Globus pallidus (tissue), 1 donor: ENCODE data around the gene BICRA.

Experiments used
- DNase-seq: peaks from one replicate; pipeline ENCODE4 v3.0.0-alpha.2; 2015; ENCODE audit warnings: low spot score

The BICRA gene

DNA sequence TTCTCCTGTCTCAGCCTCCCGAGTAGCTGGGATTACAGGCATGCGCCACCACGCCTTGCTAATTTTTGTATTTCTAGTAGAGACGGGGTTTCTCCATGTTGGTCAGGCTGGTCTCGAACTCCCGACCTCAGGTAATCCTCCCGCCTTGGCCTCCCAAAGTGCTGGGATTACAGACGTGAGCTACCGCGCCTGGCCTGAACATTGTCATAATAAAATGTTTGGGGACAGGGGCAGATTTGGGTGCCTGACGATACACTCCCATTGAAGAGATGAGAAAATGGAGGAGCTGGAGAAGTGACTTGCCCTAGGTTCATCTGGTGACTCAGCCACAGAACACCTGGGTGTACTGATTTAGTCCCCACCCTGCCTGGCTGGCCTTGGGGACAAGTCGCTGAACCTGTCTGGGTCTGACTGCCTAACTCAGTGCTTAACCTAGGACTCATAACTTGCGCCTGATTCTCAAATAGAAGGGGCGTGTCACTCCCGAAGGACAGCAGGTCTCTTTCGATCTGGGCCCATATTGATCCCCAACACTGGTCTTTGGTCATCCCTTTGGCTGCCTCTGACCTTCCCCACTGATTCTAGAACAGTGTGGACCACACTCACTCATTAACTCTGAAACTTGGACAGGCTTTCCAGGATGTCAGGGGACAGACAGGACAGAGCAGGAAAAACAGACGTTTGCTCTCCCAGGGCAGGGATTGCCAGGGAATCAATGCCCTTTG, 7.6 kb upstream of the BICRA start:
- no peak for DNase-seq

DNA sequence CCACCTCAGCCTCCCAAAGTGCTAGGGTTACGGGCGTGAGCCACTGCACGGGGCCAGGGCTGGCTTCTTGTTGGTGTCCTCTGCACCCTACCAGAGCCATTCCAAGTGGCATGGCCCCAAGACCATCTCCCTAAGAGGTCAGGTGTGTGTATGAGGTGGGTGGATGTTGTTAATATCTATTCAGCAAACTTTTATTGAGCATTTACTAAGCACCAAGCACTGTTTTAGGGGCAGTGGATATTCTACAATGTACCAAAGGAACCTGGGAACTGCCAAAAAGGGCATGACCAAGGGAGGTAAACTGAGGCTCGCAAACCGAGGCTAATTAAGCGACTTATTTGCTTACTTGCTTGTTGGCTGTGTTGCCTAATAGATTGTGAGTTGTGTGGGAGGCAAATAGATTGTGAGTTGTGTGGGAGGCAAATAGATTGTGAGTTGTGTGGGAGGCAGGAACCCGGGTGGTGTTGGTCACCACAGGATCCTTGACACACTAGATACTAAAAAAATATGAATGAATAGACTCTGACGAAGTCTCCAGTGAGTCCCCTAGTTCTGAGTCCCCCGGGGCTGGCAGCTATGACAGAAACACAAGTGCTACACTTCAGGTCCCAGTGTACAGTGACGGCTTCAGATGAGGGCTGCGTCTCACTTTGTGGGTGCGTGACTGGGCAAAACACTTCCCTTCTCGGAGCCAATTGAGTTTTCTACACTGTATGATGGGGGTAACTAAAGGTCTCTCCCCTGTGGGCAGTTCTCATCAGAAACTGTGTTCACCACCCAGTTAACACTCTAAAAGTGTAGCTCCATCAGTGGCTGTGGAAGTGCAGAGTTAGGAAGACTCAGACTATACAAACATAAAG, 5.0 kb upstream of the BICRA start:
- no peak for DNase-seq

DNA sequence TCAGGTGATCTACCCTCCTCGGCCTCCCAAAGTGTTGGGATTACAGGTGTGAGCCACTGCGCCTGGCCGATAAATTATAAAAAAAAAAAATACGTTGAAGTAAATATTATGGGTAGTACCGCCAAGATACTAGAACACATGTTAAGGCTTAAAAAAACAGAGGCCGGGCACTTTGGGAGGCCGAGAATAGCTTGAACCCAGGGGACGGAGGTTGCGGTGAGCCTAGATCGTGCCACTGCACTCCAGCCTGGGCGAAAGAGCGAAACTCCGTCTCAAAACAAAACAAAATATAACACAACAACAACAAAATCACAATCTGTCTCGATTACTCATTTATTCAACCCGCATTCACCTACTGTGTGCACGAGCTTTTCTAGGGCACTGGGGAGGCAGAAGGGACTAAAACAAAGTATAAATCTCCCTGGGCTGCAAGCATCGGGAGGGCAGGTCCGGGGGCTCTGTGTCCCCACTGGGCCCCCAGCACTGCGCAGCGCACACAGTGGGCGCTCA, 1.3 kb upstream of the BICRA start:
- no peak for DNase-seq

DNA sequence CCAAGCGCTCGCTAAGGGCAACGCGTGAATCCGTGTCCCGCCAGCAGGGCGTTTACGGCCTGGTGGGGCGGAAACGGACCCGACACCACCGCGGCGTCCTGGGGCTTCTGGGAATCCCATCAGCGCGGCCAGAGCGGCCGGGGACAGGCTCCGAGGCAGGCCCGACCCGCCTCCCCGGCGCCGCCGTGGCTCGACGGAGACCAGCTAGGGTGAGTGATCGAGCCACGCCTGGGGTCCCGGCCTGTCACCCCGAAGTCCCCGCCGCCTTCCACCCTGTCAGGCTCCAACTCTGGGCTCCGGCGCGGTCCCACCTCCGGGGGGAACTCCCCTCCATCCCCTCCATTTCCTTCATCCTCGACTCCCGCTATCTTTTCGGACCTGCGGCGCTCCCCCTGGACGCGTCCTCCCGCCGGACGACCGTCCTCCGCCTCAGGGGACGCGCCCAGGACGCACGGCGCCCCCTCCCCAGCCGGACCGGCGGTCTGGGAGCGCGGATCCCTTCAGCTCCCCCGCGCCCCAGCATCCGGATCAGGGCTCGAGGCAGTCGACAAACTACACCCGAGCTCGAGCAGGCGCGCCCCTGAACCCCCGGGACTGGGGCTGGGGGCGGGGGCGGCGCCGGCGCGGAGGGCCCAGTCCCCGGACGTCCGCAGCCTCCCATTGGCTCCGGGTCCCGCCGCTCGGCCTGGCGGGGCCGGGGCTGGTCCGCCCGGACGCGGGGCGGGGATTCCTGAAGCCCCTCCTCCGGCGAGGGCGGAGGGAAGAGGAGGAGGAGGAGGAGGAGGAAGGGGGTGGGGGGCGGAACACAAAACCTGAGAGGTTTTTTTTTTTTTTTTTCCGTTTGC, 638 bp upstream of the BICRA start:
- peak; percentile 96 for DNase-seq

DNA sequence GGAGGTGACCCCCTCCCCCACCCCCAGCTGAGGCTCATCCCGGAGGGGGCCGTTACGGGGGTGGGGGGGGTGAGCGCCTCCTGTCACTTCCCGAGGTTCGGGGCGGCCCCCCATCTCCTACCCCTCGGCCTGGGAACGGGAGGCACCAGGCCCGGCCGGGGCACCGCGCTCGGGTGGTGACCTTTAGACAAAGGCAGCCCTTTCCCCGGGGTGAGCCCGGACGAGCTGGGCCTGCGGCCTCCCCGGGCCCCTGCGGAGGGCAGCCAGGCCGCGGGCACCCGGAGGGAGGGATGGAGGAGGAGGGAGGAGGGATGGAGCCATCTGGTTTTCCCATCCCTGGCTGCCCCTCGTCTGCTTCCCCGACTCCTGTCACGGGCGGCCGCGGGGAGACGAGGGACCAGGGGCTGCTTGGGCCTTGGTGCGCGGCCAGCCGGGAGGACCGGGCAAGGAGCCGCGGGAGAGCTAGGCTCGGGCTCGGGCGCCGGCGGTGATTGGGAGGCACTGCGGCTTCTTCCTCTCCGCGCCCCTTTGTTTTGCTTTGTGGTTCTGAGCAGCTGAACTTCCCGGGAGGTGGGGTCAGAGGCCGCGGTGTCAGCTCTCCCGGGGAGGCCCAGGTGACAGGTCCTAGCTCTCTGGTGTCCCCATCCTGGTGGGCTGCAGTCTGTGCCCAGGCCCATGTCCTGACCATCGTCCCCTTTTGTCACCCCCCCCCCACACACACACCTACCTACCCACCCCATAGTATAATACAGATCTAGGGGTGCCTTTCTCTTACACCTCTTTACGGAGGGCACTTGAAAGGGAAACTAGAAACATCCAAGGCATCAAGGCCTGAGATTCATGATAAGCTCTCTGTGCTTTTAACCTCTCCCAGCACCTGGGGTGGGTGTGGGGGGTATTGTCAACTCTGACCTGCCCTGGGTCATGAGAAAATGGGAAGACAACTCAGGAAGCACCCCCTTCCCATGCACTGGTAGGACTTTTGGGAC, 1.3 kb downstream of the BICRA start:
- DNase-seq, result no peak

DNA sequence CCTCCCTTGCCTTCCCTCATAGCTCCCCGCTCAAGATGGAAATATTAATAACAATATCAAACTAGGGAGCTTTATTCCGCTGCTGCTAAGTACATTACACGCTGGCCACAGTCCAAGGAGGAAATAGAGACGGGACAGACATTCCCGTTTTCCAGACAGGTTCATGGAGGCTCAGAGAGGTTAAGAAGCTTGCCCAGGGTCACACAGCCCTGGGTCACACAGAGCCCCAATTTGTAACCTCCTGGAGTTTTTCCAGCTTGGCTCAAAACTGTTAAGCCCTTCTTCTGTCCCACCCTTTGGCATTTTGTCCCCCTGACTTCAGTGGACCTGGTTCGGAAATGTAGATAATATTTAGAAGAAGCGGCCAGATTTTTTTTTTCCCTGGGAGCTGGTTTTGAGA, 2.0 kb downstream of the BICRA start:
- no peak for DNase-seq

DNA sequence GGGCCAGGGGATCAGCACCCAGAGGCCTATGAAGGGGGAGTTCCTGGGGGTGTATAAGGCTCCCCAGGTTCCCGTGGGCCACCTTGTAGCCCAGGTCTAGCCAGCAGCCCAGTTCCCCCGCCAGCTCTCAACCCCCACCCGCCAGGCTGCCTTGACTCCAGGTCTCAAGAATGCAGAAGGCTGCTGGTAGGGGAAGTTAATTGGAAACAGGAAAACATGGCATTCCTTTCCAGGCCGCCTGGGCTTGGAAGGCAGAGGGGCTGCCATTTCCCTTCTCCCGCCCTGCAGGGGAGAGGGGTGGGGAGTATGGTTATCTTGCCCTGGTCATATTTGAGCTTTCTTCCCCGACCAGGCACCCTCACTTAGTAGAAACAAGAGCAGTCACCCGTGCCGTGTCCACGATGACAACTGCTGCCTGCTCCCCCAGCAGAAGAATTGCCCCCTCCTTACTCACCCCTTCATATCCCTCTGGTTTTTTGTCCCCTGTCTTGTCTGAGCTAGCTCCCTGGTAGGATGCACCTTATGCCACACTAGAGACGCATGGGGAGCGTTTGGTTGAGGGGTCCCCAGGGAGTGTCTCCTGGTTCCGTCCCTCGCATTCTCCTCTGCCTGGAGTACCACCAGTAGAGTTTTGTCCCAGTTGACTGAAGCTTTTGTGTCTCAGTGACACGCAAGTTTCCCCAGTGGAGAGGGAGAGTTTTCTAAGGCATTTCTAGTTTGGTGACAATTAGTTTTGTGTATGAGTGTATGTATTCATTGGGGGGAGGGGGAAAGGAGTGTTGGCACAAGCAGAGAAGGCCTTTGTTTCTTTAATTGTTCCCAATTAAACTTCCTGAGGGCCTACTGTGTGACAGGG, 4.5 kb downstream of the BICRA start:
- DNase-seq, result peak; percentile 67

DNA sequence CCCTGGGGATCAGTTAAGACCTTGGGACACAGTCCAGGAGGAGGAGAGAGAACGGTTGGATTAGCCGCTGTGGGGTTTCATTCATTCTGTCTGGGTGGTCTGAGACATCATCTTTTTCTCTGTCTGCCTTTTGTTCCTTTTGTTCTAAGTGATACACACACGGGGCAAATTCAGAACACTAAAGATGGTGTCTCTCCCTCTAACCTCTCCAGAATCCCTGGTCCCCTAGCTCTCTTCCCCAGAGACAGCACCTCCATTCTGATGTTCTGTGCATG, 5.0 kb downstream of the BICRA start:
- no peak for DNase-seq

DNA sequence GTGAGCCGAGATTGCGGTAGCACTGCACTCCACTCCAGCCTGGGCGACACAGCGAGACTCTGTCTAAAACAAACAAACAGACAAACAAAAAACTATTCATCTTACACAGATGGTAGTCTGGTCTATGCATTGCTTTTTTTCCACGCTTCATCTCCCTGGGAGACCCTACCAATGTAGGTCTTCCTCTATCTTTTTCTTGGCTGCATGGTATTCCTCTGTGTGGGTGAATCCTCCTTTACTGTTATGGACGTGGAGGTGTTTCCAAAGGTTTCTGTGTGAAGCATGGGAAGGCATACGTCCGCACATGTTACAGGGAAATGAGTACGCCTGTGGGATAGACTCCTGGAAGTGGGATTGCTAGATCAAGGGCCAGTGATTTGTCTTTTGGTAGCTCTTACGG, 5.6 kb downstream of the BICRA start:
- no peak for DNase-seq

DNA sequence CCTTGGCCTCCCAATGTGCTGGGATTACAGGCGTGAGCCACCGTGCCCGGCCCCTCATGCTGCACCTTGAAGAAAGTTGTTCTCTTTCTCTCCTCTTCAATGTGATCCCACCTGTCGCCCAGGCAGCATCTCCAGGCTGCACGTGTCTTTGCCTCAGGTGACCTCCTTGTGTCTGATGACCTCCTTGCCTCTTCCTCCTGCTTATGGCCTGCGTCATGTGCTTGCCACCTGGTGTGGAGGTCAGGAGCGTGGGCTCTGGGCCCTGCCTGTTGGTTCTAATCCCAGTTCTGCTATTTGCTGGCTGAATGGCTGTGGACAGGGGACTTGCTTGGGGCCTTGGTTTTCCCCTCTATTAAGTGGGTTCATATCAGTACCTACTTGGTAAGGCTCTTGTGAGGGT, 6.3 kb downstream of the BICRA start:
- DNase-seq, result no peak

DNA sequence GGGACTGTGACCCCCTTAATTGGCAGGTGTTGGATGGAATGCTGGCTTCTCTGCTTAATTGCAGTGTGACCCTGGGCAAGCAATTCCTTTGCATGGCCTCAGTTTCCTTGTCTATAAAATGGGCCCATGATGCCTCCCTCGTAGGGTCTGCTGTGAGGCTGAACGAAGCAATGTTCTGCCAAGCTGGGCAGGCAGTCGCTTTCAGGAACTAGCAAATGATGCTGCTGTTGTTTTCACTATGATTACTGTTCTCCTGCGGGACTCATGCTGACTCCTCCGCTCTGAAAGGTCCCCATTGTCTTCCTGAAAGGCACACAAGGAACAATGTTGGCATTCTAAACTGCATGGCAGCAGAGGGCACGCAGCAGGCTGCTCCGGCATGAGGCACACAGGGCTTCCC, 6.8 kb downstream of the BICRA start:
- DNase-seq, result peak; percentile 97

DNA sequence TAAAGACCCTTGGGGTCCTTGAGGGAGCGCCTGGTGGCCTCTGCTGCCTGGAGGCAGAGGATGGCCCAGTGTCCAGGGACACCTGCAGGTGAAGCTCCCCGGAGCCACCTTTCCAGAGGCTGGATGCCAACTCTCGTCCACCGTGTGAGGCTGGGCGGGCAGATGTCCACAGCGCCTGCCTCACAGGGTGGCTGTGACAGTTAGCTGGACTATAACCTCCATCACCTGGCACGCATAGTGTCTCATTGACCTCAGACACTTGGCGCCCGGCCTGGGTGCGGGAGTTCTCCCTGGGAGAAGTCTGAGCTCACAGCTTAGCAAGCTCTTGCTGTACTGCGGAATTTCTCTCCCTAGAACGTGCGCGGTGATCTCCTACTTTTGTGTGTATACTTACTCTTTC, 9.8 kb downstream of the BICRA start:
- DNase-seq, result no peak

DNA sequence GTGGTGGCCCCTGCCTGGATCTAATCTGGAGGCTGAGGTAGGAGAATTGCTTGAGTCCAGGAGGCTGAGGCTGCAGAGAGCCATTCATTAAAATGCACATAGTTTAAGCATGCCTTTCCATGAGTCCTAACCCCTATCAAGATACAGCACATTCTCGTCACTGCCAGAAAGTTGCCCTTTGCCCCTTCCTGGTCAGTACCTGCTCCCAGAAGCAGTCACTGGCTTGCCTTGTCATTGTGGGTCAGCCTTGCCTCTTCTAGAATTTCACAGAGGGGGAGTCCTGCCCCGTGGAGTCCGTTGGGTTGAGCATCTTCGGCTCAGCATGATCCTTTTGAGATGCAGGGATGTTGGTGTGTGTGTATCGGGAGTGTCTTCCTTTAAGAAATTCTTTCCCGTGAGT, 10.8 kb downstream of the BICRA start:
- no peak for DNase-seq

DNA sequence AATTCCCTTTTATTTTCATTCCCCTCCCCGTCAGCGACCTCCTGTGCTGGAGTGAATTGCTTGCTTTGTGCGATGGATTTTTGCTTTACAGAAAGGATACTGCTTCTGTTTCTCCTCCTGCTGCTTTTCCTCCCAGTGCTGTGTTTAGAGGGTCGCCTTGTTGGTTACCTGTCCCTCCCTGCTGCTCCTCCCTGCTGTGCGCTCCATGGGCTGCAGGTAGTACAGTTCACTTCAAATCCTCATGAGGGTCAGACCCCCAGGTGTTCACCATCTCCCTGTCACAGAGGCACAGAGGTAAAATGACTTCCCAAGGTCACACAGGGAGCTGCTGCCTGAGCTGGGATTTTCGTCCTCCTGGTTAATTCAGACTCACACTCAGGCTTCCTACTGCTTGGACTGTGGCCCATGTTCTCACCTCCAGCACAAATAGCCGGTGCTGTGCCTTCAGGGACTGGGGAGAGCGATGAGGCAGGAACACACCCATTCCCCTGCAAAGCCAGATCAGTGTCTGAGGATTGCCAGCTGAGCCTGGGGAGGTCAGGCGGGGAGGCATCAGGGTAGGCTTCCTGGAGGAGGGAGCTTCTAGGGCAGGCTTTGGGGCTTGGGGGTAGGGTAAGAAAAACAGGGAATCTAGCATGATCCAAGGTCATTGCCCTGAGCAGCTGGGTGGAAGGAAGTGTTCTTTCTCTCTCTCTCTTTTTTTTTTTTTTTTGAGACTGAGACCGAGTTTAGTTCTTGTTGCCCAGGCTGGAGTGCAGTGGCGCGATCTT, 14.4 kb downstream of the BICRA start:
- DNase-seq, result no peak

DNA sequence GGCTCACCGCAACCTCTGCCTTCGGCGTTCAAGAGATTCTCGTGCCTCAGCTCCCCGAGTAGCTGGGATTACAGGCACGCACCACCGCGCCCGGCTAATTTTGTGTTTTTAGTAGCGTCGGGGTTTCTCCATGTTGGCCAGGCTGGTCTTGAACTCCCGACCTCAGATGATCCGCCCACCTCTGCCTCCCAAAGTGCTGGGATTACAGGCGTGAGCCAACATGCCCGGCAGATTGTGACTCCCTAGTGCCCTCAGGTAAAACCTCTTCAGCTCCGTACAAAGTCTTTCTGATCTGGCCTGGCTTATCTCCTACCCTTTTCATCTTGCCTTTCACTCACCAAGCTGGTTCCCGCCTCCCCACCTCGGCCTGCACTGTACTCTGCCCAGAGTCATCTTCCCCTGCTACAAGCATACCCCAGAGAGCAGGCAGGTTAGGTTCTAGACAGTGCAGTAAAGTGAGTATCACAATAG, 15.0 kb downstream of the BICRA start:
- DNase-seq, result no peak

DNA sequence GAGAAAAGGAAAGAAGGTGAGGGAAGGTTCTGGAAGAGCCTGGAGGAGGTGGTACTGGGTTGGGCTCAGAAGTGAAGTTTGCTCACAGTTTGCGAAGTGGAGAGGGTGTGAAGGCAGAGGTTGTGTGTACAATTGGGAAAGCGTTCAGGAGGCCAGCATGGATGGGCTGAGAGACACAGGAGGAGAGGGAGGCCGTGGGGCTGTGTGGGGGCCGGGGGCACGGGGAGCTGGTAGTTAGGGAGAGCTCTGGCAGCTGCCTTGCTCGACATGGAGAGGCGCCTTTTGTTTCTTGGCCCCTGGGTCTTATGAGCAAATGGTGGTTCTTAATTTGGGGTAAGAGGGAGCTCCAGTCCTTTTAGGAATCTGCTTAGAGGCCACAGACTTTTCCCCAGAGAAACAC, 16.7 kb downstream of the BICRA start:
- no peak for DNase-seq

DNA sequence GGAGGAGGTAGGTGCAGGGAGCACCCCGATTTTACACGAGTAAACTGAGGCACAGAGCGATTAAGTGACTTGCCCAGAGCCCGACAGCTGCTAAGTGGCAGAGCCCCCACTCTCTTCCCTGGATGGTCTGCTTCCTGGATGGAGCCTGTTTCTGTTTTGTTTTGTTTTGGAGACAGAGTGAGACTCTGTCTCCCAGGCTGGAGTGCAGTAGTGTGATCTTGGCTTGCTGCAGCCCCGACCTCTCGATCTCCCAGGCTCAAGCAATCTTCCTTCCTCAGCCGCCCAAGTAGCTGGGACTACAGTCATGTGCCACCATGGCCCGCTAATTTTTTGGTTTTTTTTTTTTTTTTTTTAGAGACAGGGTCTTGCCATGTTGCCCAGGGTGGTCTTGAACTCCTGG, 17.3 kb downstream of the BICRA start:
- DNase-seq, result no peak

DNA sequence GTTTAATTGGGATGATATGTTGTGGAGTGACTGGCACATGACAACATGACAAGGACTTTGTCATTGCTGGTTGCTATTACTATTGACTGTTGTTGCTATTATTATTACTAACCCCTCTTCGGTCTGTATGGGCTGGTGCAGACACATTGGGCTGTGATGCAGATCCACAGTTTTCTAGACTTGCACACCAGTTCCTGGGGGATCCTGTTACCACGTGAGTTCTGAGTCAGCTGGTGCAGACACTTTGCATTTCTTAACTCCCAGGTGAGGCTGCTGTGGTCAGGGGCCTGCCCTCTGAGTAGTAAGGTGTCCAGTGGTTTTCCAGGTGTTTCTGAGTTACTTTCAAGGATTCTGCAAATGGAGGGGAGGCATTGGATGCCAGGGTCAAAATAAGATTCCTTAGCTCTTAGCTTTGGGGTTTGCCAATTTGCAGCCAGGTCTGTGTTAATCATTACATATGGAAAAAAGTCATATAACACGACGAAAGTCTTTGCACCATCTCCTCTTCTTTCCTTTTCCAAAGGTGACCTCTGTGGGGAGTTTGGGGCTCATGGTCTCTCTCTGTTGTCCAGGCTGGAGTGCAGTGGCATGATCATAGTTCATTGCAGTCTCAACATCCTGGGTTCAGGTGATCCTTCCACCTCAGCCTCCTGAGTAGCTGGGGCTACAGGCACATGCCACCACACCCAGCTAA, 19.3 kb downstream of the BICRA start:
- DNase-seq, result no peak

DNA sequence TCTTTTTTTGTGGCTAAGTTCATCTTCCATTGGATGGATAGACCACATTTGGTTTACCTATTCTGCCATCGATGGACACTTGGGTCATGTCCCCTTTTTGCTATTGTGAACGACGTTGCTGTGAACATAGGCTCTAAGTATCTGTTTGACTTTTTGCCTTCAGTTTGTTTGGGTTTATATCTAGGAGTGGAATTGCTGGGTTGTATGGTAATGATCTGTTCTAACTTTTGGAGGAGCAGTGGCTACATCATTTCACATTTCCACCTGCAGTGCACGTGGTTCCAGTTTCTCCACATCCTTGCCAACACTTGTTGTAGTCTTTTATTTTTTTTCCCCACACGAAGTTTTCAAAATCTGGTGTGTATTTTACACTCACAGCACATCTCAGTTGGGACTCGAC, 21.7 kb downstream of the BICRA start:
- DNase-seq, result no peak
